ENCODE measurements around the gene AMZ2. TPM values are rescaled to one million over a fixed set of nuclear protein-coding genes. Genes with fewer than 3 reads are reported as not detected.

Gene AMZ2
- total and polyA plus RNA-seq, 2 donors from 2014 or later = 48.6 to 90.9 TPM

Other genes with a start within 250 kb of the AMZ2 start
- gene KPNA2, start 212.3 kb upstream of the AMZ2 start, total RNA-seq = 27.4 TPM
- gene KPNA2, start 212.3 kb upstream of the AMZ2 start, polyA plus RNA-seq (ENCODE audit: insufficient read depth, low read depth, low replicate concordance) = 23.3 TPM
- gene SLC16A6, start 43.1 kb downstream of the AMZ2 start, total RNA-seq = 3.6 TPM
- 0.82 TPM for gene SLC16A6, start 43.1 kb downstream of the AMZ2 start, polyA plus RNA-seq (ENCODE audit: insufficient read depth, low read depth, low replicate concordance)
- 12.6 TPM for gene ARSG, start 43.5 kb downstream of the AMZ2 start, total RNA-seq
- 5.0 TPM for gene ARSG, start 43.5 kb downstream of the AMZ2 start, polyA plus RNA-seq (ENCODE audit: insufficient read depth, low read depth, low replicate concordance)
- gene WIPI1, start 209.5 kb downstream of the AMZ2 start, total RNA-seq = 41.2 TPM
- gene WIPI1, start 209.5 kb downstream of the AMZ2 start, polyA plus RNA-seq (ENCODE audit: insufficient read depth, low read depth, low replicate concordance) = 40.9 TPM